Measurements from ENCODE around the gene CACNA1D. TPM values are rescaled to one million over a fixed set of nuclear protein-coding genes. Genes with fewer than 3 reads are reported as not detected.
A peak's percentile ranks its signal among the peaks of the same experiment; 100 is the strongest.

Gene CACNA1D
- total RNA-seq, 1 experiment from 2014 or later, result 1.1 TPM

GRCh38 chr3:53671192-53671960, 177.0 kb downstream of the CACNA1D start:
- H3K4me1 ChIP-seq (ENCODE audit: control insufficient read depth in 1 of 2, insufficient read depth in 2 of 2, low read length in 2 of 2), result no peaks in the 10 kb centered on the region
- DNase-seq (ENCODE audit: low read depth, low spot score) (no peak), ATAC-seq (no peak)
- CTCF ChIA-PET, result no interaction called here
- no peaks in the 10 kb centered on the region for H3K36me3 ChIP-seq (ENCODE audit: control insufficient read depth in 1 of 2, insufficient read depth in 2 of 2, low read length in 2 of 2)
- H2AFZ ChIP-seq (ENCODE audit: low read depth, low read length, poor library complexity, severe bottlenecking), result no peak overlapping the region
- RAD21 ChIA-PET (ENCODE audit: low non-redundant PET in 1 of 2, low total read pairs in 2 of 2, uncharacterized antibody in 2 of 2, unreplicated experiment in 2 of 2), result no interaction called here
- H3K27ac ChIP-seq (ENCODE audit: low read depth, low read length), result no peak overlapping the region
- H3K9me3 ChIP-seq (ENCODE audit: control insufficient read depth in 1 of 2, insufficient read depth in 1 of 2, low read depth in 1 of 2, low read length in 2 of 2), result no peaks in the 10 kb centered on the region
- no peak overlapping the region for H3K9ac ChIP-seq (ENCODE audit: low read length)
- intact Hi-C loops (cut with micrococcal nuclease), result no loop called here
- no peaks in the 10 kb centered on the region for H4K20me1 ChIP-seq (ENCODE audit: insufficient read depth)
- no peak overlapping the region for H3K4me2 ChIP-seq (ENCODE audit: low read length)
- TF ChIP-seq REST (IDR thresholded peaks at IDR 0.05; ENCODE audit: low read depth) (0 out of 2 replicates have a peak, but pooled peaks have one; percentile 9), FOSL1 (IDR thresholded peaks at IDR 0.05; ENCODE audit: low read depth) (no peak), JUND (IDR thresholded peaks at IDR 0.05) (no peak)
- H3K4me3 ChIP-seq (replicated peaks in 1 of 2; ENCODE audit: low read depth in 1 of 2, low read length in 2 of 2), result no peak overlapping the region
- no TSS peak for BruUV-seq (replicated peaks)
- H3K27me3 ChIP-seq (ENCODE audit: insufficient read depth, low read length), result no peaks in the 10 kb centered on the region
- H3K79me2 ChIP-seq (ENCODE audit: insufficient read depth, low read length), result no peaks in the 10 kb centered on the region
- POLR2A ChIA-PET, result no interaction called here
- no peaks in the 10 kb centered on the region for H3K9me2 ChIP-seq (ENCODE audit: insufficient read depth)

GRCh38 chr3:53671961-53672299, 177.5 kb downstream of the CACNA1D start:
- no TSS peak for BruUV-seq (replicated peaks)
- Histone ChIP-seq H2AFZ (ENCODE audit: low read depth, low read length, poor library complexity, severe bottlenecking) (no peak overlapping the region), H3K27me3 (ENCODE audit: insufficient read depth, low read length) (no peaks in the 10 kb centered on the region), H3K9ac (ENCODE audit: low read length) (no peak overlapping the region), H3K4me2 (ENCODE audit: low read length) (no peak overlapping the region), H3K36me3 (ENCODE audit: control insufficient read depth in 1 of 2, insufficient read depth in 2 of 2, low read length in 2 of 2) (no peaks in the 10 kb centered on the region), H3K4me3 (replicated peaks in 1 of 2; ENCODE audit: low read depth in 1 of 2, low read length in 2 of 2) (no peak overlapping the region), H3K9me3 (ENCODE audit: control insufficient read depth in 1 of 2, insufficient read depth in 1 of 2, low read depth in 1 of 2, low read length in 2 of 2) (no peaks in the 10 kb centered on the region), H3K4me1 (ENCODE audit: control insufficient read depth in 1 of 2, insufficient read depth in 2 of 2, low read length in 2 of 2) (no peaks in the 10 kb centered on the region), H3K79me2 (ENCODE audit: insufficient read depth, low read length) (no peaks in the 10 kb centered on the region), H4K20me1 (ENCODE audit: insufficient read depth) (no peaks in the 10 kb centered on the region), H3K27ac (ENCODE audit: low read depth, low read length) (no peak overlapping the region), H3K9me2 (ENCODE audit: insufficient read depth) (no peaks in the 10 kb centered on the region)
- intact Hi-C loops (cut with micrococcal nuclease), result no loop called here
- ChIA-PET CTCF (no interaction called here), RAD21 (ENCODE audit: low non-redundant PET in 1 of 2, low total read pairs in 2 of 2, uncharacterized antibody in 2 of 2, unreplicated experiment in 2 of 2) (no interaction called here), POLR2A (no interaction called here)
- no peak for TF ChIP-seq FOSL1 (IDR thresholded peaks at IDR 0.05; ENCODE audit: low read depth)
- no peak for TF ChIP-seq ATF3 (IDR thresholded peaks at IDR 0.05)
- no peak for TF ChIP-seq EZH2 (IDR thresholded peaks at IDR 0.05)
- TF ChIP-seq EGR1 (IDR thresholded peaks at IDR 0.05; ENCODE audit: low read depth), result no peak
- no peak for TF ChIP-seq POLR2A (IDR thresholded peaks at IDR 0.05; ENCODE audit: borderline replicate concordance, extremely low read depth, insufficient read depth, insufficient read length)
- TF ChIP-seq TCF7L2 (IDR thresholded peaks at IDR 0.05; ENCODE audit: borderline replicate concordance, extremely low read depth, insufficient read depth, insufficient read length), result no peak
- no peak for TF ChIP-seq ZFX (IDR thresholded peaks at IDR 0.05)
- no peak for TF ChIP-seq POLR2AphosphoS5 (IDR thresholded peaks at IDR 0.05; ENCODE audit: low read depth, low read length)
- TF ChIP-seq SRF (IDR thresholded peaks at IDR 0.05; ENCODE audit: low read depth), result no peak
- no peak for TF ChIP-seq EZH2phosphoT487 (IDR thresholded peaks at IDR 0.05; ENCODE audit: borderline replicate concordance)
- TF ChIP-seq SP1 (IDR thresholded peaks at IDR 0.05; ENCODE audit: low read depth), result no peak
- no peak for TF ChIP-seq RAD21 (IDR thresholded peaks at IDR 0.05; ENCODE audit: low read depth)
- no peak for TF ChIP-seq CBX3 (IDR thresholded peaks at IDR 0.05; ENCODE audit: low read depth)
- no peak for TF ChIP-seq ELF1 (IDR thresholded peaks at IDR 0.05; ENCODE audit: borderline replicate concordance, low read depth)
- no peak for TF ChIP-seq JUND (IDR thresholded peaks at IDR 0.05)
- DNase-seq (ENCODE audit: low read depth, low spot score) (no peak), ATAC-seq (no peak)

All from HCT116 (cell line).